ENCODE data around the gene KCNMA1.

Gene KCNMA1

GRCh38 chr10:77049146-77049545 is 588.5 kb downstream of the KCNMA1 start:
- Histone ChIP-seq H3K9me3 (ENCODE audit: control insufficient read depth, low read length) (no peaks in the 10 kb centered on the region), H3K4me1 (ENCODE audit: control insufficient read depth, insufficient read depth, low read length) (no peaks in the 10 kb centered on the region)
- 95 to 96% methylated on average over 3 of the region's 3 CpGs for WGBS, 2 experiments

GRCh38 chr10:77045085-77045484 is 592.5 kb downstream of the KCNMA1 start:
- no peak overlapping the region for H3K4me3 ChIP-seq (ENCODE audit: insufficient read depth, low read depth, low read length)
- H3K36me3 ChIP-seq (ENCODE audit: control insufficient read depth, insufficient read depth, low read length) = no peaks in the 10 kb centered on the region
- no peak overlapping the region for H3K27ac ChIP-seq (ENCODE audit: insufficient read depth, low read depth, low read length, poor library complexity, severe bottlenecking)
- H3K9me3 ChIP-seq (ENCODE audit: control insufficient read depth, low read length) = no peaks in the 10 kb centered on the region
- H3K27me3 ChIP-seq (ENCODE audit: control insufficient read depth, insufficient read depth, low read length, poor library complexity, severe bottlenecking) = no peaks in the 10 kb centered on the region
- no peaks in the 10 kb centered on the region for H3K4me1 ChIP-seq (ENCODE audit: control insufficient read depth, insufficient read depth, low read length)
- WGBS, 2 experiments = 89 to 92% methylated on average over 2 of the region's 2 CpGs

More at GRCh38 chr10:77049146-77049545, 588.5 kb downstream of the KCNMA1 start:
- H3K27ac ChIP-seq (ENCODE audit: insufficient read depth, low read depth, low read length, poor library complexity, severe bottlenecking) = no peak overlapping the region
- H3K4me3 ChIP-seq (ENCODE audit: insufficient read depth, low read depth, low read length) = no peak overlapping the region
- no peaks in the 10 kb centered on the region for H3K36me3 ChIP-seq (ENCODE audit: control insufficient read depth, insufficient read depth, low read length)
- H3K27me3 ChIP-seq (ENCODE audit: control insufficient read depth, insufficient read depth, low read length, poor library complexity, severe bottlenecking) = no peaks in the 10 kb centered on the region

- Histone ChIP-seq H3K27me3 (ENCODE audit: control insufficient read depth, insufficient read depth, low read length, poor library complexity, severe bottlenecking) (no peaks in the 10 kb centered on the region), H3K9me3 (ENCODE audit: control insufficient read depth, low read length) (no peaks in the 10 kb centered on the region), H3K27ac (ENCODE audit: insufficient read depth, low read depth, low read length, poor library complexity, severe bottlenecking) (no peak overlapping the region), H3K4me3 (ENCODE audit: insufficient read depth, low read depth, low read length) (no peak overlapping the region), H3K36me3 (ENCODE audit: control insufficient read depth, insufficient read depth, low read length) (no peaks in the 10 kb centered on the region), H3K4me1 (ENCODE audit: control insufficient read depth, insufficient read depth, low read length) (no peaks in the 10 kb centered on the region)
- WGBS, 2 experiments = 94 to 97% methylated on average over 2 of the region's 2 CpGs
Measured at GRCh38 chr10:77043420-77043763, 594.2 kb downstream of the KCNMA1 start.

- Histone ChIP-seq H3K4me1 (ENCODE audit: control insufficient read depth, insufficient read depth, low read length) (no peaks in the 10 kb centered on the region), H3K9me3 (ENCODE audit: control insufficient read depth, low read length) (no peaks in the 10 kb centered on the region), H3K27me3 (ENCODE audit: control insufficient read depth, insufficient read depth, low read length, poor library complexity, severe bottlenecking) (no peaks in the 10 kb centered on the region), H3K36me3 (ENCODE audit: control insufficient read depth, insufficient read depth, low read length) (no peaks in the 10 kb centered on the region), H3K27ac (ENCODE audit: insufficient read depth, low read depth, low read length, poor library complexity, severe bottlenecking) (no peak overlapping the region), H3K4me3 (ENCODE audit: insufficient read depth, low read depth, low read length) (no peak overlapping the region)
- WGBS, 2 experiments = 90 to 99% methylated on average over 4 of the region's 4 CpGs
Measured at GRCh38 chr10:77042706-77043419, 594.7 kb downstream of the KCNMA1 start.

GRCh38 chr10:77041636-77042258 is 595.9 kb downstream of the KCNMA1 start:
- Histone ChIP-seq H3K4me3 (ENCODE audit: insufficient read depth, low read depth, low read length) (no peak overlapping the region), H3K4me1 (ENCODE audit: control insufficient read depth, insufficient read depth, low read length) (no peaks in the 10 kb centered on the region), H3K27me3 (ENCODE audit: control insufficient read depth, insufficient read depth, low read length, poor library complexity, severe bottlenecking) (no peaks in the 10 kb centered on the region), H3K9me3 (ENCODE audit: control insufficient read depth, low read length) (no peaks in the 10 kb centered on the region), H3K27ac (ENCODE audit: insufficient read depth, low read depth, low read length, poor library complexity, severe bottlenecking) (no peak overlapping the region), H3K36me3 (ENCODE audit: control insufficient read depth, insufficient read depth, low read length) (no peaks in the 10 kb centered on the region)
- WGBS, 2 experiments = 77 to 81% methylated on average over 4 of the region's 4 CpGs

GRCh38 chr10:77038407-77038806 is 599.2 kb downstream of the KCNMA1 start:
- H3K9me3 ChIP-seq (ENCODE audit: control insufficient read depth, low read length) = no peaks in the 10 kb centered on the region
- WGBS, 2 experiments = 97% methylated on average over 3 to 4 of the region's 4 CpGs

GRCh38 chr10:77037735-77038403 is 599.7 kb downstream of the KCNMA1 start:
- Histone ChIP-seq H3K36me3 (ENCODE audit: control insufficient read depth, insufficient read depth, low read length) (no peaks in the 10 kb centered on the region), H3K9me3 (ENCODE audit: control insufficient read depth, low read length) (no peaks in the 10 kb centered on the region), H3K27ac (ENCODE audit: insufficient read depth, low read depth, low read length, poor library complexity, severe bottlenecking) (peak overlapping the region; percentile 30), H3K4me1 (ENCODE audit: control insufficient read depth, insufficient read depth, low read length) (no peaks in the 10 kb centered on the region), H3K27me3 (ENCODE audit: control insufficient read depth, insufficient read depth, low read length, poor library complexity, severe bottlenecking) (no peaks in the 10 kb centered on the region), H3K4me3 (ENCODE audit: insufficient read depth, low read depth, low read length) (no peak overlapping the region)
- WGBS, 2 experiments = 56 to 58% methylated on average over 8 of the region's 8 CpGs

More at GRCh38 chr10:77038407-77038806, 599.2 kb downstream of the KCNMA1 start:
- no peaks in the 10 kb centered on the region for H3K27me3 ChIP-seq (ENCODE audit: control insufficient read depth, insufficient read depth, low read length, poor library complexity, severe bottlenecking)
- H3K4me1 ChIP-seq (ENCODE audit: control insufficient read depth, insufficient read depth, low read length) = no peaks in the 10 kb centered on the region
- H3K36me3 ChIP-seq (ENCODE audit: control insufficient read depth, insufficient read depth, low read length) = no peaks in the 10 kb centered on the region
- H3K27ac ChIP-seq (ENCODE audit: insufficient read depth, low read depth, low read length, poor library complexity, severe bottlenecking) = no peak overlapping the region
- no peak overlapping the region for H3K4me3 ChIP-seq (ENCODE audit: insufficient read depth, low read depth, low read length)

GRCh38 chr10:77036993-77037734 is 600.4 kb downstream of the KCNMA1 start:
- no peak overlapping the region for H3K4me3 ChIP-seq (ENCODE audit: insufficient read depth, low read depth, low read length)
- no peaks in the 10 kb centered on the region for H3K36me3 ChIP-seq (ENCODE audit: control insufficient read depth, insufficient read depth, low read length)
- H3K4me1 ChIP-seq (ENCODE audit: control insufficient read depth, insufficient read depth, low read length) = no peaks in the 10 kb centered on the region
- H3K27me3 ChIP-seq (ENCODE audit: control insufficient read depth, insufficient read depth, low read length, poor library complexity, severe bottlenecking) = no peaks in the 10 kb centered on the region
- no peaks in the 10 kb centered on the region for H3K9me3 ChIP-seq (ENCODE audit: control insufficient read depth, low read length)
- H3K27ac ChIP-seq (ENCODE audit: insufficient read depth, low read depth, low read length, poor library complexity, severe bottlenecking) = no peak overlapping the region
- 59% methylated on average over 6 of the region's 6 CpGs for WGBS, 2 experiments

GRCh38 chr10:77036276-77036675 is 601.3 kb downstream of the KCNMA1 start:
- Histone ChIP-seq H3K27me3 (ENCODE audit: control insufficient read depth, insufficient read depth, low read length, poor library complexity, severe bottlenecking) (no peaks in the 10 kb centered on the region), H3K36me3 (ENCODE audit: control insufficient read depth, insufficient read depth, low read length) (no peaks in the 10 kb centered on the region), H3K4me3 (ENCODE audit: insufficient read depth, low read depth, low read length) (no peak overlapping the region), H3K27ac (ENCODE audit: insufficient read depth, low read depth, low read length, poor library complexity, severe bottlenecking) (no peak overlapping the region), H3K4me1 (ENCODE audit: control insufficient read depth, insufficient read depth, low read length) (no peaks in the 10 kb centered on the region), H3K9me3 (ENCODE audit: control insufficient read depth, low read length) (no peaks in the 10 kb centered on the region)
- 90 to 97% methylated on average over 1 to 4 of the region's 4 CpGs for WGBS, 2 experiments

- 92% methylated on average over 4 of the region's 4 CpGs for WGBS, 2 experiments
- H3K36me3 ChIP-seq (ENCODE audit: control insufficient read depth, insufficient read depth, low read length) = no peaks in the 10 kb centered on the region
- H3K4me3 ChIP-seq (ENCODE audit: insufficient read depth, low read depth, low read length) = no peak overlapping the region
- H3K27me3 ChIP-seq (ENCODE audit: control insufficient read depth, insufficient read depth, low read length, poor library complexity, severe bottlenecking) = no peaks in the 10 kb centered on the region
- no peaks in the 10 kb centered on the region for H3K9me3 ChIP-seq (ENCODE audit: control insufficient read depth, low read length)
- H3K27ac ChIP-seq (ENCODE audit: insufficient read depth, low read depth, low read length, poor library complexity, severe bottlenecking) = no peak overlapping the region
- H3K4me1 ChIP-seq (ENCODE audit: control insufficient read depth, insufficient read depth, low read length) = no peaks in the 10 kb centered on the region
Measured at GRCh38 chr10:77034795-77035194, 602.8 kb downstream of the KCNMA1 start.

All from ectodermal cell (in vitro differentiated cells).